Type B pancreatic cell (in vitro differentiated cells): Measurements from ENCODE around the gene ATRN. TPM values are rescaled to one million over a fixed set of nuclear protein-coding genes. Genes with fewer than 3 reads are reported as not detected.

Experiments
- DNase-seq: peaks from one replicate; pipeline ENCODE4 v3.0.0; 2021; ENCODE audit warnings: mixed read lengths; ENCODE audit not compliant: unreplicated experiment; ENCODE audit errors: extremely low spot score
- H3K27ac Mint-ChIP-seq: 2 replicates; pipeline ENCODE4 v1.8.0; 2021; ENCODE audit warnings: mild to moderate bottlenecking, mixed read lengths
- H3K27me3 Mint-ChIP-seq: 2 replicates; pipeline ENCODE4 v1.8.0; 2021; ENCODE audit warnings: mixed read lengths
- H3K36me3 Mint-ChIP-seq: 2 replicates; pipeline ENCODE4 v1.8.0; 2021; ENCODE audit warnings: mixed read lengths
- H3K4me1 Mint-ChIP-seq: one replicate; pipeline ENCODE4 v1.8.0; 2021; ENCODE audit warnings: mixed read lengths; ENCODE audit not compliant: unreplicated experiment
- H3K4me3 Mint-ChIP-seq: 2 replicates; pipeline ENCODE4 v1.8.0; 2021; ENCODE audit warnings: mild to moderate bottlenecking, mixed read lengths
- H3K9me3 Mint-ChIP-seq: 2 replicates; pipeline ENCODE4 v1.8.0; 2021; ENCODE audit warnings: mixed read lengths
- CTCF ChIP-seq: fragments of 200-600 bp; sonication (generic); conservative IDR thresholded peaks from 2 replicates; pipeline ENCODE4 v1.5.0; 2021; ENCODE audit warnings: antibody characterized with exemption, mild to moderate bottlenecking
- total RNA-seq: library from RNA; stranded (reverse); gene quantifications from 2 replicates; pipeline ENCODE4 v1.2.1, GENCODE V29; 2021; ENCODE audit warnings: low replicate concordance

Gene ATRN
- total RNA-seq, 1 donor from 2014 or later: 36.9 TPM

- Mint-ChIP-seq H3K27me3 (peaks cover 34% of the 10 kb centered on the region), H3K36me3 (no peaks in the 10 kb centered on the region), H3K9me3 (no peaks in the 10 kb centered on the region), H3K4me1 (peaks cover 8% of the 10 kb centered on the region), H3K27ac (no peak overlapping the region), H3K4me3 (no peak overlapping the region)
- TF ChIP-seq CTCF: no peak
- no peak for DNase-seq
These were observed 199.0 kb downstream of the ATRN start for GRCh38 chr20:3669710-3670367.

- TF ChIP-seq CTCF: peak; percentile 41
- no peak for DNase-seq
- Mint-ChIP-seq H3K27me3 (peaks cover 39% of the 10 kb centered on the region), H3K9me3 (no peaks in the 10 kb centered on the region), H3K4me3 (no peak overlapping the region), H3K4me1 (peaks cover 8% of the 10 kb centered on the region), H3K36me3 (no peaks in the 10 kb centered on the region), H3K27ac (no peak overlapping the region)
These were observed 199.7 kb downstream of the ATRN start for GRCh38 chr20:3670511-3670910.

DNA sequence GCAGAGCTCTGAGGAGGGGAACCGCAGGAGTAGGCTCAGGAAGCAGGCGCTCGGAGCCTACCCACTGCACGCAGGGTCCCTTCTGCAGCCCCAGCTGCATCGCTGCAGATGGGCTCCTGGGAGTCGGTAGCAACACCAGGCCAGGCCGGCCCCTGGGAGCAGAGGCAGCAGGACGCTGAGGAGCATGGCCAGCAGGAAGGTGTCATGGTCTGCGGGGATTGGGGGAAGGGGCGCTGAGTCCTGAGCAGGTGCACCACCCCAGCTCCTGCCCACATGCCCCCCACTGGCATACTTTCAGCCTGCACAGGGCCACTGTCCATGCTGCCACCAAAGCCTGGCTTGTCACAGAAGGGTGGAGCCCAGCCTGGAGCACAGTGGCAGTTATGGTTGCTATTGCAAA is 200.1 kb downstream of the ATRN start:
- no peak overlapping the region for H3K4me3 Mint-ChIP-seq
- TF ChIP-seq CTCF: no peak
- peaks cover 41% of the 10 kb centered on the region for H3K27me3 Mint-ChIP-seq
- H3K27ac Mint-ChIP-seq: no peak overlapping the region
- no peaks in the 10 kb centered on the region for H3K36me3 Mint-ChIP-seq
- DNase-seq: no peak
- H3K4me1 Mint-ChIP-seq: peaks cover 5% of the 10 kb centered on the region
- H3K9me3 Mint-ChIP-seq: no peaks in the 10 kb centered on the region

DNA sequence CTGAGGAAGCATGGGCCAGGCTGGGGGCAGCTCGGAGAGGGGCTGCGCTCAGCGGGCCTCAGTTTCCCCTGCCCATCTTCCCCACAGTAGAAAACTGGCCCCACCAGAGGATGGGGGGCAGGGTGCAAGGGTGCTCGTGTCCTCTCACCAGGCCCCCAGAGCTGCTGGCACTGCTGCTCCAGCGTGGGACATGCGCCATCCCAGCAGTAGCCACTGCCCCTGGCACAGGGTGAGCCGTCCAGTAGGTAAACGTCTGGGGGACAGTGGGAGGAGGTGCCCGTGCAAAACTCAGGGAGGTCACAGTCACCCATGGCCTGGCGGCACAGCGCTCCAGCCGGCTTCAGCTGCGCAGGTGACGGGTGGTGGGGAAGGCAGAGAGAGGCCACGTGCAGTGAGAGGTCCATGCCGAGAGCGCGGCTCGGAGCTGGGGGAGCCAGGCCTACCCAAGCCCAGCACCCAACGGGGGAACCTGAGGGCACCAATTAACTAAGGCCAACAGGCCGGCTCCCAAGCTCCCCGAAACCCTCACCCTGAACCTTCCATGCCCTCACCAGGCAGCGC is 201.2 kb downstream of the ATRN start:
- Mint-ChIP-seq H3K36me3 (no peaks in the 10 kb centered on the region), H3K27me3 (peaks cover 47% of the 10 kb centered on the region), H3K4me3 (no peak overlapping the region), H3K9me3 (no peaks in the 10 kb centered on the region), H3K4me1 (no peaks in the 10 kb centered on the region), H3K27ac (no peak overlapping the region)
- TF ChIP-seq CTCF: no peak
- no peak for DNase-seq

DNA sequence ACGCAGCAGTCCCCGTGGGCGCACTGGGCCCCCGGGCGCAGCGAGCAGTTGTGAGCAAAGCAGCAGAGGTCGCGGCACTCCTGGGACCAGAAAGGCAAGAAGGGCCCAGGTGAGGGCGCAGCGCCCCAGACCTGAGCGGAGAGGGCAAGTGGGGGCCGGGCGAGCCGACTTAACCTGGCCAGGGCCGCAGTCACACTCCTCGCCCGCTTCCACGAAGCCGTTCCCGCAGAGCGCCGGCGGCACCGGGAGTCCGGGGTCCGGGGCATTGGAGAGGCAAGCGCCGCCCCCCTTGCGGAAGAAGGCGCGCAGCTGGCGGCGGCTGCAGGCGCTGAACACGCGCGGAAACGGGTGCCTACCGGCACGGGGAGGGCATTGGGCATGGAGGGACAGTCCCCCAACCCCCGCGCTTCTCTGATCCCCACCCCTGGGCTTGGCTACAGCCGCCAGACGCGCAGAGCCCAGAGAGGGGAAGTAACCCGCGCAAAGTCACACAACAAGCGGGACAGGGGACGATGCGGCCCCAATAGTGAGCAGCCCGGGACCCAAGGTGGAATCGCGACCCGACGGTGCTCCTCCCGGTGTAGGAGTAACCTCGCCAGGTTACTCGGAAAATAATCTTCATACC is 201.8 kb downstream of the ATRN start:
- Mint-ChIP-seq H3K4me1 (no peaks in the 10 kb centered on the region), H3K27ac (no peak overlapping the region), H3K9me3 (no peaks in the 10 kb centered on the region), H3K4me3 (no peak overlapping the region), H3K36me3 (no peaks in the 10 kb centered on the region), H3K27me3 (peaks cover 48% of the 10 kb centered on the region)
- no peak for TF ChIP-seq CTCF
- no peak for DNase-seq
